ENCODE measurements around the gene S100A5. TPM values are rescaled to one million over a fixed set of nuclear protein-coding genes. Genes with fewer than 3 reads are reported as not detected.
A peak's percentile ranks its signal among the peaks of the same experiment; 100 is the strongest.

The S100A5 gene
- polyA plus RNA-seq, 6 donors from 2014 or later: not detected

- H3K36me3 Mint-ChIP-seq: no peaks in the 10 kb centered on the region
- DNase-seq: no peak
- H3K4me1 Mint-ChIP-seq: peaks cover 19 to 36% (median 21%) of the 10 kb centered on the region in 3 donors
- no peaks in the 10 kb centered on the region for H3K9me3 Mint-ChIP-seq
- no peak for ATAC-seq (ENCODE audit: low read depth in 2 of 2)
- H3K27me3 Mint-ChIP-seq: peaks cover 3 to 13% (median 13%) of the 10 kb centered on the region in 3 donors
- H3K4me3 Mint-ChIP-seq: no peak overlapping the region
- peak overlapping the region in 1 of 6 donors; percentile 72 for H3K27ac Mint-ChIP-seq
Measured at GRCh38 chr1:153549741-153550397, 9.1 kb upstream of the S100A5 start.

- no peak for ATAC-seq (ENCODE audit: low read depth in 2 of 2)
- DNase-seq: no peak
- peaks cover 3 to 13% (median 13%) of the 10 kb centered on the region in 3 donors for H3K27me3 Mint-ChIP-seq
- H3K4me1 Mint-ChIP-seq: peaks cover 24 to 44% (median 28%) of the 10 kb centered on the region in 3 donors
- no peaks in the 10 kb centered on the region for H3K9me3 Mint-ChIP-seq
- peak within 1 kb of the TSS in 2 of 8 donors; percentile 66 to 86 for H3K4me3 Mint-ChIP-seq
- peak within 1 kb of the TSS in 3 of 6 donors; percentile 70 to 82 (median 72) for H3K27ac Mint-ChIP-seq
- H3K36me3 Mint-ChIP-seq: no peaks in the 10 kb centered on the region
Measured at GRCh38 chr1:153548722-153549688, 8.3 kb upstream of the S100A5 start, which contains the start of gene S100A3. Gene S100A3, minus strand, starts transcription at chr1:153549258. Its CDS starts 773 bp downstream, at chr1:153548485.

GRCh38 chr1:153547560-153548551, 7.1 kb upstream of the S100A5 start:
- H3K27me3 Mint-ChIP-seq: peaks cover 0 to 13% (median 13%) of the 10 kb centered on the region in 3 donors
- no peak for ATAC-seq (ENCODE audit: low read depth in 2 of 2)
- no peak overlapping the region for H3K27ac Mint-ChIP-seq
- H3K4me1 Mint-ChIP-seq: peaks cover 20 to 50% (median 30%) of the 10 kb centered on the region in 3 donors
- H3K4me3 Mint-ChIP-seq: peak overlapping the region in 2 of 8 donors; percentile 66 to 86
- no peaks in the 10 kb centered on the region for H3K36me3 Mint-ChIP-seq
- H3K9me3 Mint-ChIP-seq: no peaks in the 10 kb centered on the region
- no peak for DNase-seq

- Mint-ChIP-seq H3K27ac (peak overlapping the region in 4 of 6 donors; percentile 59 to 78 (median 70)), H3K4me3 (peak overlapping the region in 1 of 8 donors; percentile 76), H3K4me1 (peaks cover 20 to 50% (median 34%) of the 10 kb centered on the region in 3 donors), H3K9me3 (no peaks in the 10 kb centered on the region), H3K36me3 (no peaks in the 10 kb centered on the region), H3K27me3 (peaks cover 0 to 13% (median 13%) of the 10 kb centered on the region in 3 donors)
- DNase-seq (no peak), ATAC-seq (ENCODE audit: low read depth in 2 of 2) (no peak)
Measured at GRCh38 chr1:153546796-153547559, 6.2 kb upstream of the S100A5 start.

GRCh38 chr1:153546371-153546770, 5.6 kb upstream of the S100A5 start:
- Mint-ChIP-seq H3K36me3 (no peaks in the 10 kb centered on the region), H3K4me1 (peaks cover 26 to 56% (median 40%) of the 10 kb centered on the region in 3 donors), H3K27ac (peak overlapping the region in 5 of 6 donors; percentile 65 to 96 (median 76)), H3K27me3 (peaks cover 0 to 13% (median 13%) of the 10 kb centered on the region in 3 donors), H3K9me3 (no peaks in the 10 kb centered on the region), H3K4me3 (peak overlapping the region in 3 of 8 donors; percentile 75 to 77 (median 76))
- ATAC-seq (ENCODE audit: low read depth in 2 of 2): no peak
- DNase-seq: no peak

DNA sequence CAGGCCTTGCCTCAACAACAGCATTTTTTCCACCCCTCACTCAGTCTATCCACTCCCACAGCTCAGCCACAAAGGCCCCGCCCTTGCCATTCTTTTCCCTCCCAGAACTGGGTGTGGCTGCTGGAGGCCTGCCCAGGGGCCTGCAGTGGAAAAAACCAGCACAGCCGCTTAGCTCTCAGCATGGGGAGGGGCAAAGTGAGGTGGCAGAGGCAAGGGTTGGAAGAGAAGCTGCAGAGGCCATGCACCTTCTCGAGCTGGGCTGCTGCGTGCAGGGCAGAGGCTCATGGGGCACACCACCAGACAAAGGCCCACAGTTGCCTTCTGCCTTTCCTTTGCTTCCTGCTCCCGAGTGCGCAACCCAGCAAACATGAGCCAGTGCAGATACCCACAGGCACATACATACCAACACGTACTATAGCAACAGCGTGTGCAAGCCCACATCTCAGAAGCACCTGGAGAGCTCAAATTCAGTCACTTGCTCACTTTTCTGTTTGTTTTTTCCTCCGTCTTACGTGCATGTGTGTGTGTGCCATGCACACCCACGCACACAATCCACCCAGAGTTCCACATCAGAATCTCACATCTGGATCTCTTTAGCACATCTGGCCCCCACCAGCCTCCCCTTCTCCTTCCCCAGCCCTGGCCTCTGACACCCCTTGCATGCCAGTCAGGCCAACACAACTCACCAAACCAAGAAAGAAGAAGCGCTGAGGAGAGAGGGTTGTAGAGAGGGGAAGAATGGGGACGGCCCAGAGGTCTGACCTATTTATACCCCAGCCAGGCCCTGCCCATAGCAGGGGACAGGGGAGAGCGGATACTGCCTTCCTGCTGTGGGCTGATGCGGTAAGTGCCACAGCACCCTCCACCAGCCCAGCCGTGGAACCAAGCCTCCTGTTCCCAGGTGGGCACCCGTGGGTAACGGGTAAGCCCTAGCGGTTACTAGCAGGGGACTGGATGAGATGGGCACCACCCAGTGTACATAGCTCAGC, 4.6 kb upstream of the S100A5 start, which contains the start of gene S100A4:
TSS of gene S100A4 (minus strand) at position 740 of the 989 bp plus-strand sequence. CDS start 1,012 bp downstream, outside the sequence.
- H3K4me1 Mint-ChIP-seq: peaks cover 37 to 61% (median 50%) of the 10 kb centered on the region in 3 donors
- DNase-seq (peak; percentile 17), ATAC-seq (ENCODE audit: low read depth in 2 of 2) (peak; percentile 68 to 69)

GRCh38 chr1:153544453-153545066, 3.8 kb upstream of the S100A5 start:
- Mint-ChIP-seq H3K9me3 (no peaks in the 10 kb centered on the region), H3K4me3 (peak overlapping the region; percentile 53 to 91 (median 80)), H3K36me3 (no peaks in the 10 kb centered on the region), H3K27me3 (no peaks in the 10 kb centered on the region), H3K27ac (peak overlapping the region in 2 of 6 donors; percentile 84 to 87), H3K4me1 (peaks cover 45 to 66% (median 58%) of the 10 kb centered on the region in 3 donors)
- DNase-seq (no peak), ATAC-seq (ENCODE audit: low read depth in 2 of 2) (no peak)

More for the DNA sequence above, 4.6 kb upstream of the S100A5 start, which contains the start of gene S100A4:
- Mint-ChIP-seq H3K9me3 (no peaks in the 10 kb centered on the region), H3K27me3 (peaks cover 0 to 6% (median 6%) of the 10 kb centered on the region in 3 donors), H3K36me3 (no peaks in the 10 kb centered on the region), H3K27ac (peak within 1 kb of the TSS; percentile 78 to 97 (median 90)), H3K4me3 (peak within 1 kb of the TSS; percentile 75 to 91 (median 80))

DNA sequence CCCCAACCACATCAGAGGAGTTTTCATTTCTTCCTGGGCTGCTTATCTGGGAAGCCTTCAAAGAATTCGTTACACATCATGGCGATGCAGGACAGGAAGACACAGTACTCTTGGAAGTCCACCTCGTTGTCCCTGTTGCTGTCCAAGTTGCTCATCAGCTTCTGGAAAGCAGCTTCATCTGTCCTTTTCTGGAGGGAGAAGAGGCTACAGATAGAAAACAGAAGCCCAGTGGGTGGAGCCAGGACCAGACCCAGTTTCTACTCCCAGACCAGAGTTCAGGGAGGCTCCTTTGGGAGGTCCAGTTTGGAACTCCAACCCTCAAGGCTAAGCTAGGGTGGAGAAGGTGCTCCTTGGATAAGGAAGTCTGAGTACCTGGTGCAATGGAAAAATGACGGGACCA, 3.0 kb upstream of the S100A5 start:
- no peak for DNase-seq

GRCh38 chr1:153542956-153543711, 2.4 kb upstream of the S100A5 start:
- Mint-ChIP-seq H3K27me3 (no peaks in the 10 kb centered on the region), H3K4me1 (peaks cover 47 to 62% (median 61%) of the 10 kb centered on the region in 3 donors), H3K36me3 (no peaks in the 10 kb centered on the region), H3K27ac (peak overlapping the region in 3 of 6 donors; percentile 26 to 90 (median 67)), H3K9me3 (no peaks in the 10 kb centered on the region), H3K4me3 (no peak overlapping the region)
- DNase-seq: no peak
- ATAC-seq (ENCODE audit: low read depth in 2 of 2): no peak

More for the DNA sequence above, 3.0 kb upstream of the S100A5 start:
- no peaks in the 10 kb centered on the region for H3K9me3 Mint-ChIP-seq
- H3K4me1 Mint-ChIP-seq: peaks cover 47 to 68% (median 61%) of the 10 kb centered on the region in 3 donors
- H3K27ac Mint-ChIP-seq: peak overlapping the region in 2 of 6 donors; percentile 26 to 67
- H3K27me3 Mint-ChIP-seq: no peaks in the 10 kb centered on the region
- ATAC-seq (ENCODE audit: low read depth in 2 of 2): no peak
- peak overlapping the region in 2 of 8 donors; percentile 25 to 57 for H3K4me3 Mint-ChIP-seq
- no peaks in the 10 kb centered on the region for H3K36me3 Mint-ChIP-seq

Measured in naive B cell (primary cell).